Esophagus squamous epithelium (tissue), 4 donors: Measurements from ENCODE around the gene FBXW4.

Source experiments
- POLR2A ChIP-seq, 4 donors: fragments of 450-650 bp; IDR thresholded peaks; one replicate each; pipeline ENCODE4 v1.6.1; 2017; ENCODE audit warnings: antibody characterized with exemption in 4 of 4, mild to moderate bottlenecking in 4 of 4, moderate library complexity in 3 of 4
- TF ChIP-seq, protein P1 (sequence below), 6 experiments: fragments of 450-650 bp in 4 of 6; fragments of 200-600 bp in 2 of 6; sonication (generic) in 2 of 6; IDR thresholded peaks; one replicate each; pipeline ENCODE4 v1.5.1; 2016 to 2019; ENCODE audit warnings: antibody characterized with exemption in 6 of 6, mild to moderate bottlenecking in 4 of 6, moderate library complexity in 4 of 6

DNA sequence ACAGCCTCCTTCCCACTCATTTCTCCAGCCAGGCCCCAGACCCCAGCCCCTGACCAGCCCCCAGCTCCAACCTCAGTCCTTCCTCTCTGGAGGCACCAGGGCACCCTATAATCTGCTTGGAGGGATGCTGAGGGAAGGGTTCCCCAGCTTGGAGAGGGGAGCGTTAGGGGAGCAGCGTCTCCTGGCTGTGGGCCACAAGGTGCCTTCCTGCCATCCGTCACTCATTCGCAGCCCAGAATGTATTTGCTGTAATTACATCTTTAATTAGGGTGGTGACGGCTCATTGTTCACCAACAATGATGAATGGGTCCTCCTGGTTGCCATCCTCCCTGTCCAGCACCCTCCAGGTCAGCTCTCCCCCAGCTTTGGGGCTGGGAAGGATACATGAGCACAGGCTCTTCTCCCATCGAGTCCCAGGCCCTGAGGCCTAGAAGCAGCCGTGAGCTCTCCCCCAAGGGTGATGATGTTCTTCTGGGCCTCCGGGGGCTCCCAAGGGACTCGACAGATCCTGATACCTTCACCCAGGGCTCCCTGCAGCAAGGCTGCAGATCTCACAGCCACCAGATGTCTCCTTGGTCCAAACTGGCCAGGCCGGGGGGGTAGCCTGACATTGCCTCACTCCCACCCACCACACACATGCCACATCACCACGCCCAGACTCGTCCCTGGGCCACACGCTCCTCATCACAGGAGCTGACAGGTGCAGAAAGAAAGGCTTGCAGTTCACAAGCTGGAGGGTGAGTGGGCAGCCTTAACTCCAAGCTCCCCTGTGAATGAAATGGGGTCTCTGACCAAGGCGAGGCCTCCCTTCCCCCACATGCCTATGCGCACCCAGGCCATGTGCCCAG is 133.7 kb downstream of the FBXW4 start:
- TF ChIP-seq, protein P1, sequence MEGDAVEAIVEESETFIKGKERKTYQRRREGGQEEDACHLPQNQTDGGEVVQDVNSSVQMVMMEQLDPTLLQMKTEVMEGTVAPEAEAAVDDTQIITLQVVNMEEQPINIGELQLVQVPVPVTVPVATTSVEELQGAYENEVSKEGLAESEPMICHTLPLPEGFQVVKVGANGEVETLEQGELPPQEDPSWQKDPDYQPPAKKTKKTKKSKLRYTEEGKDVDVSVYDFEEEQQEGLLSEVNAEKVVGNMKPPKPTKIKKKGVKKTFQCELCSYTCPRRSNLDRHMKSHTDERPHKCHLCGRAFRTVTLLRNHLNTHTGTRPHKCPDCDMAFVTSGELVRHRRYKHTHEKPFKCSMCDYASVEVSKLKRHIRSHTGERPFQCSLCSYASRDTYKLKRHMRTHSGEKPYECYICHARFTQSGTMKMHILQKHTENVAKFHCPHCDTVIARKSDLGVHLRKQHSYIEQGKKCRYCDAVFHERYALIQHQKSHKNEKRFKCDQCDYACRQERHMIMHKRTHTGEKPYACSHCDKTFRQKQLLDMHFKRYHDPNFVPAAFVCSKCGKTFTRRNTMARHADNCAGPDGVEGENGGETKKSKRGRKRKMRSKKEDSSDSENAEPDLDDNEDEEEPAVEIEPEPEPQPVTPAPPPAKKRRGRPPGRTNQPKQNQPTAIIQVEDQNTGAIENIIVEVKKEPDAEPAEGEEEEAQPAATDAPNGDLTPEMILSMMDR (IDR thresholded peaks at IDR 0.05) = no peak
- no peak for TF ChIP-seq POLR2A (IDR thresholded peaks at IDR 0.05)
